Measurements from ENCODE around the gene FAM118A.

FAM118A gene

DNA sequence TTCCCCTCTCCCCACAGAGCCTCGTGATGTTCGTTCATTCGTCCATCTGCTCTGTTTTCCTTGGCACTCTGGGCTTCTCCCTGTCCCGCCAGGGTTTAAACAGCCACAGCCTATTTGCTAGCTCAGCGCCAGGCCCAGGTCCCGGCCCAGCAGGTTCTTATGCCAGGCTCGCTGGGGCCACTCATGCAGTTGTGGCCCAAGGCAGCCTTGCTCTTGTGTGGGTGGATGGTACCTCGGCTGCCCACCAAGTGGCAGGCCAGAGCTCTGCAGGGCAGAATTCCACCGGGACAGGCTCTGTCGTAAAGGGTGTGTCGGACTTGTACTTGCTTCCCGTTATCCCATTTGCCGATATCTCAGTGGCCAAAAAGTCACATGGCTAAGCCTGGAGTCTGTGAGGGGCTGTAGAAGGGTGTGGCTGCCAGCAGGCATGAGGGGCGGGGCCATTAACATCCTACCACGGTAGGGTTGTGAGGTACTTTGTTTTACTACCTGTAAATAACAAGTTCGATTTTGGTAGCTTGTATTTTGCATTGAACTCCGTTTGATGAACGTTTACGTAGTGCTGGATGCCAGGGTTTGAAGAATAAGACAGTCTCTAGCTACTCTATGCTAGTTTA is 7.9 kb downstream of the FAM118A start:
- H3K9me2 ChIP-seq (replicated peaks; ENCODE audit: low read depth, low read length): no peaks in the 10 kb centered on the region
- no peak for TF ChIP-seq EZH2phosphoT487 (IDR thresholded peaks at IDR 0.05; ENCODE audit: borderline replicate concordance)
- TF ChIP-seq, protein P1, sequence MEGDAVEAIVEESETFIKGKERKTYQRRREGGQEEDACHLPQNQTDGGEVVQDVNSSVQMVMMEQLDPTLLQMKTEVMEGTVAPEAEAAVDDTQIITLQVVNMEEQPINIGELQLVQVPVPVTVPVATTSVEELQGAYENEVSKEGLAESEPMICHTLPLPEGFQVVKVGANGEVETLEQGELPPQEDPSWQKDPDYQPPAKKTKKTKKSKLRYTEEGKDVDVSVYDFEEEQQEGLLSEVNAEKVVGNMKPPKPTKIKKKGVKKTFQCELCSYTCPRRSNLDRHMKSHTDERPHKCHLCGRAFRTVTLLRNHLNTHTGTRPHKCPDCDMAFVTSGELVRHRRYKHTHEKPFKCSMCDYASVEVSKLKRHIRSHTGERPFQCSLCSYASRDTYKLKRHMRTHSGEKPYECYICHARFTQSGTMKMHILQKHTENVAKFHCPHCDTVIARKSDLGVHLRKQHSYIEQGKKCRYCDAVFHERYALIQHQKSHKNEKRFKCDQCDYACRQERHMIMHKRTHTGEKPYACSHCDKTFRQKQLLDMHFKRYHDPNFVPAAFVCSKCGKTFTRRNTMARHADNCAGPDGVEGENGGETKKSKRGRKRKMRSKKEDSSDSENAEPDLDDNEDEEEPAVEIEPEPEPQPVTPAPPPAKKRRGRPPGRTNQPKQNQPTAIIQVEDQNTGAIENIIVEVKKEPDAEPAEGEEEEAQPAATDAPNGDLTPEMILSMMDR (conservative IDR thresholded peaks at IDR 0.05; ENCODE audit: low read length): peak; percentile 49
- H3K4me1 ChIP-seq (ENCODE audit: insufficient read depth, low read length, poor library complexity, severe bottlenecking): peaks cover 33% of the 10 kb centered on the region
- H3K27me3 ChIP-seq (ENCODE audit: insufficient read depth, low read length, poor library complexity, severe bottlenecking): no peaks in the 10 kb centered on the region
- H3K36me3 ChIP-seq (ENCODE audit: insufficient read depth, low read length): peaks cover 5% of the 10 kb centered on the region; the same call in 1 of the 2 replicates
- H3K79me2 ChIP-seq (ENCODE audit: insufficient read depth, low read length): peaks cover 65% of the 10 kb centered on the region
- peak overlapping the region; percentile 63 for H3K4me2 ChIP-seq (ENCODE audit: low read depth, low read length, poor library complexity, severe bottlenecking)
- H3K4me3 ChIP-seq (ENCODE audit: low read length, poor library complexity, severe bottlenecking): peak overlapping the region; percentile 57
- no peak overlapping the region for H2AFZ ChIP-seq (ENCODE audit: low read length)
- peaks cover 28% of the 10 kb centered on the region for H4K20me1 ChIP-seq (ENCODE audit: insufficient read depth, low read length, poor library complexity, severe bottlenecking)
- no peaks in the 10 kb centered on the region for H3K9me3 ChIP-seq (ENCODE audit: insufficient read depth, low read depth, low read length)
- no peaks in the 10 kb centered on the region for H3F3A ChIP-seq (ENCODE audit: low read depth)
- no peak overlapping the region for H3K9ac ChIP-seq (ENCODE audit: low read depth, low read length, poor library complexity, severe bottlenecking)

DNA sequence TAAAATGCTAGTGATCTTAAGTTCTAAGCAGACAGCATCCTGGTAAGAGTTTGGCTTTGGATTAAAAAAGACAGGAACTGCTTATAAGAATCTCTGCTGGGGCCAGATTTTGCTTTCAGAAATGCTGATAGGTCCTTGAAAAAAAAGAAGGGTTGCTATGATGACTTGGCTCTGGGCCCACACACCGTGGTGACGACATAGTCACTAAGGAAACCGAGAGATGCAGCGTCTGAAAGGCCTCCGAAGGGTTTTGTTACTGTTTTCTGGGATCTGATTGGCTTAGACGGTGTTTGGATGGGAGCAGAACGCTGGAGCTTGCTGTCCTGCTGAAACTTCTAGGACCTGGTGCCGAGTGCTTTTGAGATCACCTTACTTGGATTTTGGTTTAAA is 8.4 kb downstream of the FAM118A start:
- 0 out of 2 replicates have a peak overlapping the region, but pooled peaks have one; percentile 15 for H2AFZ ChIP-seq (ENCODE audit: low read length)
- H3F3A ChIP-seq (ENCODE audit: low read depth): no peaks in the 10 kb centered on the region
- peaks cover 33% of the 10 kb centered on the region for H3K4me1 ChIP-seq (ENCODE audit: insufficient read depth, low read length, poor library complexity, severe bottlenecking)
- H3K36me3 ChIP-seq (ENCODE audit: insufficient read depth, low read length): peaks cover 10% of the 10 kb centered on the region; the same call in 1 of the 2 replicates
- no peaks in the 10 kb centered on the region for H3K27me3 ChIP-seq (ENCODE audit: insufficient read depth, low read length, poor library complexity, severe bottlenecking)
- no peaks in the 10 kb centered on the region for H3K9me3 ChIP-seq (ENCODE audit: insufficient read depth, low read depth, low read length)
- H3K9ac ChIP-seq (ENCODE audit: low read depth, low read length, poor library complexity, severe bottlenecking): peak overlapping the region; percentile 41
- H3K4me2 ChIP-seq (ENCODE audit: low read depth, low read length, poor library complexity, severe bottlenecking): peak overlapping the region; percentile 63
- H3K79me2 ChIP-seq (ENCODE audit: insufficient read depth, low read length): peaks cover 61% of the 10 kb centered on the region
- TF ChIP-seq EZH2phosphoT487 (IDR thresholded peaks at IDR 0.05; ENCODE audit: borderline replicate concordance): no peak
- TF ChIP-seq, protein P1 (conservative IDR thresholded peaks at IDR 0.05; ENCODE audit: low read length): no peak
- peak overlapping the region; percentile 57 for H3K4me3 ChIP-seq (ENCODE audit: low read length, poor library complexity, severe bottlenecking)
- peaks cover 28% of the 10 kb centered on the region for H4K20me1 ChIP-seq (ENCODE audit: insufficient read depth, low read length, poor library complexity, severe bottlenecking)
- no peaks in the 10 kb centered on the region for H3K9me2 ChIP-seq (replicated peaks; ENCODE audit: low read depth, low read length)

DNA sequence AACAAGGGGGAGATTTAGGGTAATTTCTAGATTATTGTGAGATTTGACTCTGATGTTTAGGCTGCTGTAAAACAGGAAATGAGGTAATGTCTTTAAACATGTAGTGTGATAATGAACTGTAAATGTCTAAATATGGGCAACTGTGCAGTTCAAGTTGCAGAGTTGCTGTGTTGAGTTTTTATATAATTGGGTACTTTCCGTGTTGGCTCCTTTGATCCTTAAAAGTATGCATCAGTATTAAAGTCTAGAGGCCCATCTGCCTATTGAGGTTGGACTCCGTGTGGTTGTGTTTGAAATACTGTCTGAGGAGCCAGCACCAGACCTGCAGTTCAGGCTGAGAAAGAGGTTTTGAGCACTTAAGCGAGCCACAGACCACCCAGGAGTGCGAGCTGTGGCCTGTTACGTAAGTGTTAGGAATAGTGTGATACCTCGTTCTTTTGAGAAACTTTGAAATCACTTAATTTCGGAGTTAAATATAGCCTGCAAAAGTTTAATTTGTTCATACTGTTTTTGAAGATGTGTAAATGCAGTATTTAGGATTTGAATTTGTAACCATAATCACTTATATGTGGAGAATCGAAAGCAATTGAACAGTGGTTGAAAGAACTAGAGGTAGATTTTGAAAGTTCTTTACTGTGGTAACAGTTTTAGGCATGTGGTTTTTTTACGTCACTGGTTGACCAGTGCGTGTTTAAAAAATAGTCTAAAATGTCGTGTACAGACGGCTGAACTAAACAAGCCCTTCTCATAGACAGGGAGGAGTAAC is 9.0 kb downstream of the FAM118A start:
- peaks cover 28% of the 10 kb centered on the region for H4K20me1 ChIP-seq (ENCODE audit: insufficient read depth, low read length, poor library complexity, severe bottlenecking)
- H3K27me3 ChIP-seq (ENCODE audit: insufficient read depth, low read length, poor library complexity, severe bottlenecking): no peaks in the 10 kb centered on the region
- peaks cover 16% of the 10 kb centered on the region; the same call in 1 of the 2 replicates for H3K36me3 ChIP-seq (ENCODE audit: insufficient read depth, low read length)
- no peaks in the 10 kb centered on the region for H3K9me3 ChIP-seq (ENCODE audit: insufficient read depth, low read depth, low read length)
- H2AFZ ChIP-seq (ENCODE audit: low read length): 0 out of 2 replicates have a peak overlapping the region, but pooled peaks have one; percentile 15
- peak overlapping the region; percentile 63 for H3K4me2 ChIP-seq (ENCODE audit: low read depth, low read length, poor library complexity, severe bottlenecking)
- TF ChIP-seq, protein P1 (conservative IDR thresholded peaks at IDR 0.05; ENCODE audit: low read length): no peak
- no peak for TF ChIP-seq EZH2phosphoT487 (IDR thresholded peaks at IDR 0.05; ENCODE audit: borderline replicate concordance)
- no peaks in the 10 kb centered on the region for H3F3A ChIP-seq (ENCODE audit: low read depth)
- H3K9ac ChIP-seq (ENCODE audit: low read depth, low read length, poor library complexity, severe bottlenecking): peak overlapping the region; percentile 41
- H3K9me2 ChIP-seq (replicated peaks; ENCODE audit: low read depth, low read length): no peaks in the 10 kb centered on the region
- H3K79me2 ChIP-seq (ENCODE audit: insufficient read depth, low read length): peaks cover 59% of the 10 kb centered on the region
- H3K4me3 ChIP-seq (ENCODE audit: low read length, poor library complexity, severe bottlenecking): peak overlapping the region; percentile 57
- peaks cover 33% of the 10 kb centered on the region for H3K4me1 ChIP-seq (ENCODE audit: insufficient read depth, low read length, poor library complexity, severe bottlenecking)
